ENCODE results near the gene PTPN4. TPM values are rescaled to one million over a fixed set of nuclear protein-coding genes. Genes with fewer than 3 reads are reported as not detected.

PTPN4 gene
- total RNA-seq, 4 donors from 2014 or later = 35.6 to 61.5 (median 51.6) TPM

DNA sequence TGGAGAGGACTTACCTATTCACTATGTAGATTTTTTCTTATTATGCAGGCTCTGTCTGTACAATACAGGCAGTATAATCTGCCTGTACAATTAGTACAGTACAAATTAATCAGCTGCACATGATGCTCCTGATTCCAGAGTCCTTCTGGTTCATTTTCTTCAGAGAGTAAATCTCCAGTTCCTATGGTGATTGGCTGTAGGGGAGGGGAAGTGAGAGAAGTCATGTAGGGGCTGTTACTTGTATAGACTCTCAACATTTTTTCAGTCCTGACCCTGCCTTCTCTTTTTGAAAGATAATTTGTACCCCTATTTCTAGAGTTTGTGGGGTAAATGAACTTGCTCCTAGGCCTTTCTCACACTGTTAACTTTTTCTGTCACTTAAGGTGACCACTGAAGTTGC lies 54.5 kb downstream of the PTPN4 start:
- intact Hi-C loops (cut with DNase I; ENCODE audit: low total_unique reads) = no loop called here

DNA sequence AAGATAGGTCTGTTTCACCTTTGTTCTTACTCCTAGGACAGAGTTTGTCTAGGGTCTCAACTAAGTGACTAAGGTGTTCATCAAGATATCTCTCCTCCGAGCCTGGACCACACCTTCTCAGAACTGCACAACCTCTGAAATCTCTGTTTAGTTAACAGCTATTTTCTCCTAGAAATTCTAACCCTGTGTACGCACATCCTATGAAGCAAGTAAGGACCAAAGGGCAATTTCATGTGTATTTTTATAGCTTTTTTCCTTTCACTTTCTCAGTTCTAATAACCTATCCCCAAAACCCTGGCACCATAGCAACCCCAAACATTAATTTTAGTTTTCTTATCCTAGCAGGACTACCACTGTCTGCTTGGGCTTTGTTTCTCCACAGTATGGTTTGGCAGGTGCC lies 59.1 kb downstream of the PTPN4 start:
- TF ChIP-seq, protein P1, sequence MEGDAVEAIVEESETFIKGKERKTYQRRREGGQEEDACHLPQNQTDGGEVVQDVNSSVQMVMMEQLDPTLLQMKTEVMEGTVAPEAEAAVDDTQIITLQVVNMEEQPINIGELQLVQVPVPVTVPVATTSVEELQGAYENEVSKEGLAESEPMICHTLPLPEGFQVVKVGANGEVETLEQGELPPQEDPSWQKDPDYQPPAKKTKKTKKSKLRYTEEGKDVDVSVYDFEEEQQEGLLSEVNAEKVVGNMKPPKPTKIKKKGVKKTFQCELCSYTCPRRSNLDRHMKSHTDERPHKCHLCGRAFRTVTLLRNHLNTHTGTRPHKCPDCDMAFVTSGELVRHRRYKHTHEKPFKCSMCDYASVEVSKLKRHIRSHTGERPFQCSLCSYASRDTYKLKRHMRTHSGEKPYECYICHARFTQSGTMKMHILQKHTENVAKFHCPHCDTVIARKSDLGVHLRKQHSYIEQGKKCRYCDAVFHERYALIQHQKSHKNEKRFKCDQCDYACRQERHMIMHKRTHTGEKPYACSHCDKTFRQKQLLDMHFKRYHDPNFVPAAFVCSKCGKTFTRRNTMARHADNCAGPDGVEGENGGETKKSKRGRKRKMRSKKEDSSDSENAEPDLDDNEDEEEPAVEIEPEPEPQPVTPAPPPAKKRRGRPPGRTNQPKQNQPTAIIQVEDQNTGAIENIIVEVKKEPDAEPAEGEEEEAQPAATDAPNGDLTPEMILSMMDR (IDR thresholded peaks at IDR 0.05) = no peak
- no peak for TF ChIP-seq POLR2A (IDR thresholded peaks at IDR 0.05)
- intact Hi-C loops (cut with DNase I; ENCODE audit: low total_unique reads) = no loop called here
- Histone ChIP-seq H3K4me3 (no peak overlapping the region), H3K9me3 (no peaks in the 10 kb centered on the region), H3K27me3 (no peaks in the 10 kb centered on the region), H3K36me3 (no peaks in the 10 kb centered on the region), H3K4me1 (no peaks in the 10 kb centered on the region), H3K27ac (no peak overlapping the region)
- DNase-seq = no peak

More for the DNA sequence above, 54.5 kb downstream of the PTPN4 start:
- no peaks in the 10 kb centered on the region for H3K36me3 ChIP-seq
- DNase-seq = no peak
- no peak for TF ChIP-seq POLR2A (IDR thresholded peaks at IDR 0.05)
- TF ChIP-seq, protein P1 (IDR thresholded peaks at IDR 0.05) = no peak
- H3K4me3 ChIP-seq = no peak overlapping the region
- no peaks in the 10 kb centered on the region for H3K9me3 ChIP-seq
- no peaks in the 10 kb centered on the region for H3K27me3 ChIP-seq
- no peak overlapping the region for H3K27ac ChIP-seq
- H3K4me1 ChIP-seq = no peaks in the 10 kb centered on the region

DNA sequence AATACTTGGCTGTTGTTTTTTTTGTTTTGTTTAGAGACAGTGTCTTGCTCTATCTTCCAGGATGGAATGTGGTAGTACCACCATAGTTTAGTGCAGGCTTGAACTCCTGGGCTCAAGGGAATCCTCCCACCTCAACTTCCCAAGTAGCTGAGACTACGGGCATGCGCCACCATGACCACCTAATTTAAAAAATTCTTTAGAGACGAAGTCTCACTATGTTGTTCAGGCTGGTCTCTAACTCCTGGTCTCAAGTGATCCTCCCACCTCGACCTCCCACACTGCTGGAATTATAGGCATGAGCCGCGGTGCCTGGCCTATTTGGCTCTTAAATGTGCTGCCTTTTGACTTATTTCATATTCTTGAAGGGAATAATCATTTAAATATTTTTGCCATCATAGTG lies 60.1 kb downstream of the PTPN4 start:
- DNase-seq = no peak
- H3K27ac ChIP-seq = no peak overlapping the region
- TF ChIP-seq POLR2A (IDR thresholded peaks at IDR 0.05) = no peak
- TF ChIP-seq, protein P1 (IDR thresholded peaks at IDR 0.05) = no peak
- no peaks in the 10 kb centered on the region for H3K4me1 ChIP-seq
- H3K4me3 ChIP-seq = no peak overlapping the region
- H3K27me3 ChIP-seq = no peaks in the 10 kb centered on the region
- no peaks in the 10 kb centered on the region for H3K36me3 ChIP-seq
- intact Hi-C loops (cut with DNase I; ENCODE audit: low total_unique reads) = no loop called here
- no peaks in the 10 kb centered on the region for H3K9me3 ChIP-seq

DNA sequence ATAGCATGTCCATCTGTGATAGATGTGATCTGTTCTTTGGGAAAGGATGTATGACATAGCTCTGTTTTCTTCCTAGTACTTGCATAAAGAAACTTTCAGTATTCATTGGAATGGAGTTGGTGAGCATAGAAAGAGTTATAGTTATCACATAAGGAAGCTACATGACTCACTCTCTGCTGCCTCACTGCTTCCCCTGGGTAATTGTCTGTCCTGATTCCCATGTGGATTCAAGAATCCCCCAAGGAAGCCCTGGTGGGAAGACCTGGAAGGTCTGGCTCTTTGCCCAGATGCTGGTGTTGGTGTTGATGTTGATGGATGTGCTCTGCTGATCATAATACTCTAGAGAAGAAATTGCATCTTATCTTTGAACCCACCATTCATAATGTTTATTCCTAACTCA lies 60.6 kb downstream of the PTPN4 start:
- Histone ChIP-seq H3K36me3 (no peaks in the 10 kb centered on the region), H3K27ac (no peak overlapping the region), H3K4me3 (no peak overlapping the region), H3K9me3 (no peaks in the 10 kb centered on the region), H3K4me1 (no peaks in the 10 kb centered on the region), H3K27me3 (no peaks in the 10 kb centered on the region)
- TF ChIP-seq POLR2A (IDR thresholded peaks at IDR 0.05) = no peak
- TF ChIP-seq, protein P1 (IDR thresholded peaks at IDR 0.05) = no peak
- intact Hi-C loops (cut with DNase I; ENCODE audit: low total_unique reads) = no loop called here
- DNase-seq = no peak

DNA sequence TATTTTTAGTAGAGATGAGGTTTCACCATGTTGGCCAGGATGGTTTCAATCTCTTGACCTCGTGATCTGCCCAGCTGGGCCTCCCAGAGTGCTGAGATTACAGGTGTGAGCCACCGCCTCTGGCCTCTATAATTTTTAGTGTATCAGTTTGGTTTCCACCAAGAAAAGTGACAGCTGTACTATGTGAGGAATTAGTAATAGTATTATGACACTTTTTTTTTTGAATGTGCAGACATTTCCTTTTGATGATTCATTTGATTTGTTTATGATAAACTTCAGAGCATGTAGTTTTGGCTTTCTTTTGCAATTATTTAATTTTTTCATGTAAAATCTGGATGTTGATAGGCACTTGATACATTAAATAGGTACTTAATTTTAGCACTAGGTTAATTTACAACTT lies 61.5 kb downstream of the PTPN4 start:
- no peak for TF ChIP-seq POLR2A (IDR thresholded peaks at IDR 0.05)
- TF ChIP-seq, protein P1 (IDR thresholded peaks at IDR 0.05) = no peak

More for the DNA sequence above, 61.5 kb downstream of the PTPN4 start:
- no peak overlapping the region for H3K4me3 ChIP-seq
- H3K27ac ChIP-seq = no peak overlapping the region
- no peak for DNase-seq
- no peaks in the 10 kb centered on the region for H3K27me3 ChIP-seq
- no peaks in the 10 kb centered on the region for H3K36me3 ChIP-seq
- intact Hi-C loops (cut with DNase I; ENCODE audit: low total_unique reads) = no loop called here
- no peaks in the 10 kb centered on the region for H3K9me3 ChIP-seq
- no peaks in the 10 kb centered on the region for H3K4me1 ChIP-seq

All from uterus (tissue), 4 donors.